Measurements from ENCODE around the gene RAI1.

Gene RAI1

DNA sequence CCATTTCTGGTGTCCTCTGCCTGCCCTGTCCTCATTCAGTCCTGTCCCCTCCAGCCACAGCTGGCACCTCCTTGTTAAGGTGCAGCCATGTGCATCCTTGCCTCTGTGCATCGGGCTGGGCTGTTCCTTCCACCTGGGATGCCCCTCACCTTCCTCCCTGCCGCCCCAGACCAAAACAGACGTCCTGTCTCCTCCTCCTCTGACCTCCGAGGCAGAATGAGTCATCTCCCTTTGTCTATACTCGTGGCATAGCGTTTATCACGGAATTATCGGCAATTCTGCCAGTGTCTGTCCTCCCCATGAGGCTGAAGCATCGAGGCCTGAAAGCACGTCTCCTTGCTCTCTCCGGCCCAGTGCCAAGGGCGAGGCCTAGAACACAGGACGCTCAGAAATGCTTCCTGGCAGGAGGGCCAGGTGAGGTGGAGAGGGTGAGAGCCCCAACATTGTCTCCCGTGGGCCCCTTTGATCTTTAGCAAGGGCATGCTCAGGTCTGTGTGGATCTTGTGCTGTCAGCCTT is 4.6 kb downstream of the RAI1 start (continued):
- TF ChIP-seq ZNF398 (tag by site-specific recombination; IDR thresholded peaks at IDR 0.05) (peak; percentile 48), ZBTB20 (tag by site-specific recombination; IDR thresholded peaks at IDR 0.05) (peak; percentile 52; the same call in 1 of the 2 replicates), OVOL3 (tag by site-specific recombination; IDR thresholded peaks at IDR 0.05) (no peak), ZFP69B (tag by site-specific recombination; IDR thresholded peaks at IDR 0.05) (0 out of 2 replicates have a peak, but pooled peaks have one; percentile 36), WT1 (tag by site-specific recombination; IDR thresholded peaks at IDR 0.05) (peak; percentile 80), ZBTB17 (tag by site-specific recombination; IDR thresholded peaks at IDR 0.05) (peak; percentile 91), ZNF335 (tag by site-specific recombination; conservative IDR thresholded peaks at IDR 0.05) (no peak), KLF9 (tag by site-specific recombination; IDR thresholded peaks at IDR 0.05; ENCODE audit: low read depth) (peak; percentile 21; the same call in 1 of the 2 replicates), ZNF366 (tag by site-specific recombination; conservative IDR thresholded peaks at IDR 0.05) (peak; percentile 71), SP7 (tag by site-specific recombination; IDR thresholded peaks at IDR 0.05) (peak; percentile 85), ZNF350 (tag by site-specific recombination; IDR thresholded peaks at IDR 0.05) (no peak), ZNF221 (tag by site-specific recombination; IDR thresholded peaks at IDR 0.05; ENCODE audit: borderline replicate concordance) (no peak), SP3 (tag by site-specific recombination; IDR thresholded peaks at IDR 0.05) (peak; percentile 26; the same call in 1 of the 2 replicates), ZEB2 (tag by site-specific recombination; IDR thresholded peaks at IDR 0.05) (peak; percentile 88), GLIS1 (tag by site-specific recombination; IDR thresholded peaks at IDR 0.05) (peak; percentile 71), SETDB1 (IDR thresholded peaks at IDR 0.05; ENCODE audit: insufficient read length, low read length) (no peak), ZNF24 (tag by site-specific recombination; IDR thresholded peaks at IDR 0.05) (no peak), ZNF629 (tag by site-specific recombination; IDR thresholded peaks at IDR 0.05) (peak; percentile 64; the same call in 1 of the 2 replicates), ZFP37 (tag by site-specific recombination; IDR thresholded peaks at IDR 0.05) (no peak), ZFHX2 (tag by site-specific recombination; conservative IDR thresholded peaks at IDR 0.05) (no peak), ZNF138 (tag by site-specific recombination; IDR thresholded peaks at IDR 0.05; ENCODE audit: borderline replicate concordance) (no peak), BCL11A (tag by site-specific recombination; IDR thresholded peaks at IDR 0.05; ENCODE audit: low read depth) (peak; percentile 74; the same call in 1 of the 2 replicates), ZFP3 (tag by site-specific recombination; IDR thresholded peaks at IDR 0.05; ENCODE audit: low read depth) (no peak), ZNF707 (tag by site-specific recombination; IDR thresholded peaks at IDR 0.05) (no peak), GLIS2 (tag by site-specific recombination; IDR thresholded peaks at IDR 0.05) (0 out of 2 replicates have a peak, but pooled peaks have one; percentile 20), YY2 (tag by site-specific recombination; IDR thresholded peaks at IDR 0.05) (no peak), ZNF341 (tag by site-specific recombination; IDR thresholded peaks at IDR 0.05; ENCODE audit: low read depth) (peak; percentile 98)
- TF ChIP-seq, protein P1, sequence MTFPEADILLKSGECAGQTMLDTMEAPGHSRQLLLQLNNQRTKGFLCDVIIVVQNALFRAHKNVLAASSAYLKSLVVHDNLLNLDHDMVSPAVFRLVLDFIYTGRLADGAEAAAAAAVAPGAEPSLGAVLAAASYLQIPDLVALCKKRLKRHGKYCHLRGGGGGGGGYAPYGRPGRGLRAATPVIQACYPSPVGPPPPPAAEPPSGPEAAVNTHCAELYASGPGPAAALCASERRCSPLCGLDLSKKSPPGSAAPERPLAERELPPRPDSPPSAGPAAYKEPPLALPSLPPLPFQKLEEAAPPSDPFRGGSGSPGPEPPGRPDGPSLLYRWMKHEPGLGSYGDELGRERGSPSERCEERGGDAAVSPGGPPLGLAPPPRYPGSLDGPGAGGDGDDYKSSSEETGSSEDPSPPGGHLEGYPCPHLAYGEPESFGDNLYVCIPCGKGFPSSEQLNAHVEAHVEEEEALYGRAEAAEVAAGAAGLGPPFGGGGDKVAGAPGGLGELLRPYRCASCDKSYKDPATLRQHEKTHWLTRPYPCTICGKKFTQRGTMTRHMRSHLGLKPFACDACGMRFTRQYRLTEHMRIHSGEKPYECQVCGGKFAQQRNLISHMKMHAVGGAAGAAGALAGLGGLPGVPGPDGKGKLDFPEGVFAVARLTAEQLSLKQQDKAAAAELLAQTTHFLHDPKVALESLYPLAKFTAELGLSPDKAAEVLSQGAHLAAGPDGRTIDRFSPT (tag by site-specific recombination; IDR thresholded peaks at IDR 0.05): peak; percentile 81; the same call in 1 of the 2 replicates
- TF ChIP-seq, protein P2, sequence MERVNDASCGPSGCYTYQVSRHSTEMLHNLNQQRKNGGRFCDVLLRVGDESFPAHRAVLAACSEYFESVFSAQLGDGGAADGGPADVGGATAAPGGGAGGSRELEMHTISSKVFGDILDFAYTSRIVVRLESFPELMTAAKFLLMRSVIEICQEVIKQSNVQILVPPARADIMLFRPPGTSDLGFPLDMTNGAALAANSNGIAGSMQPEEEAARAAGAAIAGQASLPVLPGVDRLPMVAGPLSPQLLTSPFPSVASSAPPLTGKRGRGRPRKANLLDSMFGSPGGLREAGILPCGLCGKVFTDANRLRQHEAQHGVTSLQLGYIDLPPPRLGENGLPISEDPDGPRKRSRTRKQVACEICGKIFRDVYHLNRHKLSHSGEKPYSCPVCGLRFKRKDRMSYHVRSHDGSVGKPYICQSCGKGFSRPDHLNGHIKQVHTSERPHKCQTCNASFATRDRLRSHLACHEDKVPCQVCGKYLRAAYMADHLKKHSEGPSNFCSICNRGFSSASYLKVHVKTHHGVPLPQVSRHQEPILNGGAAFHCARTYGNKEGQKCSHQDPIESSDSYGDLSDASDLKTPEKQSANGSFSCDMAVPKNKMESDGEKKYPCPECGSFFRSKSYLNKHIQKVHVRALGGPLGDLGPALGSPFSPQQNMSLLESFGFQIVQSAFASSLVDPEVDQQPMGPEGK (tag by site-specific recombination; IDR thresholded peaks at IDR 0.05): peak; percentile 72

Measured in HEK293 (cell line).